ENCODE measurements around the gene SEC61G.

SEC61G gene

DNA sequence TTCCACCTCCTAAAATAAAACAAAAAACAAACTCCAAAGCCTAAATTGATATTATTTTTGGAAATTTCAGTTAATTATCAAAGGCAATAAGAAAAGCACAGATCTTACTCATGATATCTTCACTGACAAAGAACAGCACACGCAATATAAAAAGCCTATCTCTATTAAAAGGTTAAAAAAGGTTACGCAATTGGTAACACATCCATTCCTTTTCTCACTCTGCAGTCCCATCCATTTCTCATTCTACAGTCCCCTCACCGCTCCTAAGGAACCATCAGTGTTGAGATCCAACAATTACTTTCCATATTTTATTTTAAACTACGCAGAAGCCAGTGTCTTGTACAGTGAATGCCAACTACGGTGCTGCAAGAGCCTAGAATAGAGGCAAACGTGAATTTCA is 1.3 kb downstream of the SEC61G start:
- peaks cover 1% of the 10 kb centered on the region for H3K27me3 ChIP-seq (ENCODE audit: insufficient read depth, low read length, poor library complexity, severe bottlenecking)
- H3K4me3 ChIP-seq (ENCODE audit: low read length, poor library complexity, severe bottlenecking) = peak overlapping the region; percentile 98
- TF ChIP-seq, protein P1, sequence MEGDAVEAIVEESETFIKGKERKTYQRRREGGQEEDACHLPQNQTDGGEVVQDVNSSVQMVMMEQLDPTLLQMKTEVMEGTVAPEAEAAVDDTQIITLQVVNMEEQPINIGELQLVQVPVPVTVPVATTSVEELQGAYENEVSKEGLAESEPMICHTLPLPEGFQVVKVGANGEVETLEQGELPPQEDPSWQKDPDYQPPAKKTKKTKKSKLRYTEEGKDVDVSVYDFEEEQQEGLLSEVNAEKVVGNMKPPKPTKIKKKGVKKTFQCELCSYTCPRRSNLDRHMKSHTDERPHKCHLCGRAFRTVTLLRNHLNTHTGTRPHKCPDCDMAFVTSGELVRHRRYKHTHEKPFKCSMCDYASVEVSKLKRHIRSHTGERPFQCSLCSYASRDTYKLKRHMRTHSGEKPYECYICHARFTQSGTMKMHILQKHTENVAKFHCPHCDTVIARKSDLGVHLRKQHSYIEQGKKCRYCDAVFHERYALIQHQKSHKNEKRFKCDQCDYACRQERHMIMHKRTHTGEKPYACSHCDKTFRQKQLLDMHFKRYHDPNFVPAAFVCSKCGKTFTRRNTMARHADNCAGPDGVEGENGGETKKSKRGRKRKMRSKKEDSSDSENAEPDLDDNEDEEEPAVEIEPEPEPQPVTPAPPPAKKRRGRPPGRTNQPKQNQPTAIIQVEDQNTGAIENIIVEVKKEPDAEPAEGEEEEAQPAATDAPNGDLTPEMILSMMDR (conservative IDR thresholded peaks at IDR 0.05; ENCODE audit: low read length) = no peak
- TF ChIP-seq EZH2phosphoT487 (IDR thresholded peaks at IDR 0.05; ENCODE audit: borderline replicate concordance) = no peak
- peak overlapping the region; percentile 93 for H3K4me2 ChIP-seq (ENCODE audit: low read depth, low read length, poor library complexity, severe bottlenecking)
- H3K36me3 ChIP-seq (ENCODE audit: insufficient read depth, low read length) = peaks cover 13% of the 10 kb centered on the region; the same call in 1 of the 2 replicates
- H3K9me2 ChIP-seq (replicated peaks; ENCODE audit: low read depth, low read length) = no peaks in the 10 kb centered on the region
- peaks cover 36% of the 10 kb centered on the region for H3K4me1 ChIP-seq (ENCODE audit: insufficient read depth, low read length, poor library complexity, severe bottlenecking)
- no peaks in the 10 kb centered on the region for H3K9me3 ChIP-seq (ENCODE audit: insufficient read depth, low read depth, low read length)
- peak overlapping the region; percentile 92 for H3K9ac ChIP-seq (ENCODE audit: low read depth, low read length, poor library complexity, severe bottlenecking)
- peaks cover 51% of the 10 kb centered on the region for H4K20me1 ChIP-seq (ENCODE audit: insufficient read depth, low read length, poor library complexity, severe bottlenecking)
- peaks cover 65% of the 10 kb centered on the region for H3K79me2 ChIP-seq (ENCODE audit: insufficient read depth, low read length)
- H3F3A ChIP-seq (ENCODE audit: low read depth) = no peaks in the 10 kb centered on the region
- no peak overlapping the region for H2AFZ ChIP-seq (ENCODE audit: low read length)

DNA sequence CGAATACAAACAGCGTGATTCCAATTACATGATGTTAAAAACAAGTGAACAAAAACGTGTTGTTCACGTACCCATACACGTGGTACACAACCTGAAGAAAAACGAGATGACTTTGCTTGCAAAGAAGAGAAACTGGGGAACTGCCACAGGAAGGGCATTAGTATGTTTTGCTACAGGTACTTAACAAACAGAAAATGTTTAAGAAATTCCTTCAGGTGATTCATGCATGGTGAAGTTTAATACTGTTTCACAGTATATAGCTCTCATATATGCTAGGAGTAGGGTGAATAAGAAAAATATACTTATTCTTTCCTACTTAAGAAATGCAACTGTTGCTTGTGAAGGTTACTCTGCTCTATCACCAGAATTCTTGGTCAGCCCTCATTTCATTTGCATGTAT is 9.8 kb downstream of the SEC61G start:
- Histone ChIP-seq H3K4me2 (ENCODE audit: low read depth, low read length, poor library complexity, severe bottlenecking) (no peak overlapping the region), H3K36me3 (ENCODE audit: insufficient read depth, low read length) (peaks cover 45% of the 10 kb centered on the region; the same call in 1 of the 2 replicates), H4K20me1 (ENCODE audit: insufficient read depth, low read length, poor library complexity, severe bottlenecking) (peaks cover 14% of the 10 kb centered on the region), H3K27me3 (ENCODE audit: insufficient read depth, low read length, poor library complexity, severe bottlenecking) (no peaks in the 10 kb centered on the region), H3K9me2 (replicated peaks; ENCODE audit: low read depth, low read length) (no peaks in the 10 kb centered on the region), H2AFZ (ENCODE audit: low read length) (no peak overlapping the region), H3K4me3 (ENCODE audit: low read length, poor library complexity, severe bottlenecking) (no peak overlapping the region), H3K9ac (ENCODE audit: low read depth, low read length, poor library complexity, severe bottlenecking) (no peak overlapping the region), H3K4me1 (ENCODE audit: insufficient read depth, low read length, poor library complexity, severe bottlenecking) (peaks cover 7% of the 10 kb centered on the region), H3K9me3 (ENCODE audit: insufficient read depth, low read depth, low read length) (no peaks in the 10 kb centered on the region), H3F3A (ENCODE audit: low read depth) (no peaks in the 10 kb centered on the region), H3K79me2 (ENCODE audit: insufficient read depth, low read length) (peaks cover 30% of the 10 kb centered on the region)
- TF ChIP-seq, protein P1 (conservative IDR thresholded peaks at IDR 0.05; ENCODE audit: low read length) = no peak
- no peak for TF ChIP-seq EZH2phosphoT487 (IDR thresholded peaks at IDR 0.05; ENCODE audit: borderline replicate concordance)

DNA sequence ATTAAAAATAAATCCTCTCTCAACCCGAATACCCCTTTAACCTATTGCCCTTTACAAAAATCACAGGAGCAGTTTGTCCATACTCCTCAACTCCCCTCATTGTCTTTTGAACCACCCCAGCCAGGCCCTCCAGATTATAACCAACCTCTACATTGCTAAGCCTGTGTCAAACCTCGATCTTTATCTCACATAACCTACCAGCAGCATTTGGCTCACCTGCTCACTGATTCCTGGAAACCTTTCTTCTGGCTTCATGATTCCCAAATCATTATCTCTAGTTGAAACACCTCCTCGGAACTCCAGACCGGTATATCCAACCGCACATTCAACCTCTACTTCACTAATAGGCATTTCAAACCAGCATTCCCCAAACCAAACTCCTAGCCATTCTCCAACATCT is 11.8 kb downstream of the SEC61G start:
- H3K9me2 ChIP-seq (replicated peaks; ENCODE audit: low read depth, low read length) = no peaks in the 10 kb centered on the region
- H2AFZ ChIP-seq (ENCODE audit: low read length) = no peak overlapping the region
- peaks cover 37% of the 10 kb centered on the region; the same call in 1 of the 2 replicates for H3K36me3 ChIP-seq (ENCODE audit: insufficient read depth, low read length)
- H3K9ac ChIP-seq (ENCODE audit: low read depth, low read length, poor library complexity, severe bottlenecking) = no peak overlapping the region
- H4K20me1 ChIP-seq (ENCODE audit: insufficient read depth, low read length, poor library complexity, severe bottlenecking) = peaks cover 2% of the 10 kb centered on the region
- H3K27me3 ChIP-seq (ENCODE audit: insufficient read depth, low read length, poor library complexity, severe bottlenecking) = no peaks in the 10 kb centered on the region
- no peak overlapping the region for H3K4me2 ChIP-seq (ENCODE audit: low read depth, low read length, poor library complexity, severe bottlenecking)
- no peaks in the 10 kb centered on the region for H3K4me1 ChIP-seq (ENCODE audit: insufficient read depth, low read length, poor library complexity, severe bottlenecking)
- H3F3A ChIP-seq (ENCODE audit: low read depth) = no peaks in the 10 kb centered on the region
- H3K79me2 ChIP-seq (ENCODE audit: insufficient read depth, low read length) = peaks cover 14% of the 10 kb centered on the region
- no peak overlapping the region for H3K4me3 ChIP-seq (ENCODE audit: low read length, poor library complexity, severe bottlenecking)
- no peaks in the 10 kb centered on the region for H3K9me3 ChIP-seq (ENCODE audit: insufficient read depth, low read depth, low read length)
- TF ChIP-seq, protein P1 (conservative IDR thresholded peaks at IDR 0.05; ENCODE audit: low read length) = no peak
- no peak for TF ChIP-seq EZH2phosphoT487 (IDR thresholded peaks at IDR 0.05; ENCODE audit: borderline replicate concordance)

Data from Loucy (cell line).